GM19397 (cell line): ENCODE measurements around the gene FNBP1L.
"Not testable (repeated sequence)": the region's sequence is repeated elsewhere in the genome, so short reads cannot be mapped to it uniquely, and the experiment has no call there.

ENCODE experiments used
- ATAC-seq: cut with Tn5 transposase; IDR thresholded peaks from one replicate; pipeline ENCODE4 v1.9.1; 2021; ENCODE audit warnings: mild to moderate bottlenecking, moderate library complexity; ENCODE audit not compliant: unreplicated experiment

Gene FNBP1L

GRCh38 chr1:93588206-93588605, 140.3 kb downstream of the FNBP1L start:
- no peak for ATAC-seq

GRCh38 chr1:93588955-93589354, 141.0 kb downstream of the FNBP1L start:
- no peak for ATAC-seq

- not testable (repeated sequence) for ATAC-seq
Observed at GRCh38 chr1:93591291-93591675, 143.4 kb downstream of the FNBP1L start.

GRCh38 chr1:93591676-93592550, 144.0 kb downstream of the FNBP1L start:
- ATAC-seq, result peak; percentile 90

GRCh38 chr1:93592551-93592949, 144.6 kb downstream of the FNBP1L start:
- ATAC-seq, result no peak

GRCh38 chr1:93593854-93594602, 146.1 kb downstream of the FNBP1L start:
- ATAC-seq, result no peak

- ATAC-seq, result no peak
Observed at GRCh38 chr1:93594603-93594880, 146.6 kb downstream of the FNBP1L start.

- ATAC-seq, result no peak
Observed at GRCh38 chr1:93595266-93595665, 147.3 kb downstream of the FNBP1L start.

GRCh38 chr1:93595743-93596142, 147.8 kb downstream of the FNBP1L start:
- no peak for ATAC-seq

GRCh38 chr1:93596329-93597089, 148.6 kb downstream of the FNBP1L start:
- no peak for ATAC-seq

GRCh38 chr1:93597709-93598108, 149.8 kb downstream of the FNBP1L start:
- ATAC-seq, result no peak

GRCh38 chr1:93598396-93598795, 150.5 kb downstream of the FNBP1L start:
- ATAC-seq, result no peak

GRCh38 chr1:93598861-93599439, 151.0 kb downstream of the FNBP1L start:
- no peak for ATAC-seq

GRCh38 chr1:93599479-93599878, 151.6 kb downstream of the FNBP1L start:
- ATAC-seq, result no peak

- no peak for ATAC-seq
Observed at GRCh38 chr1:93600663-93601062, 152.7 kb downstream of the FNBP1L start.

GRCh38 chr1:93601686-93602085, 153.8 kb downstream of the FNBP1L start:
- no peak for ATAC-seq

- ATAC-seq, result no peak
Observed at GRCh38 chr1:93602101-93602500, 154.2 kb downstream of the FNBP1L start.

- ATAC-seq, result no peak
Observed at GRCh38 chr1:93603106-93603505, 155.2 kb downstream of the FNBP1L start.

- no peak for ATAC-seq
Observed at GRCh38 chr1:93603601-93604000, 155.7 kb downstream of the FNBP1L start.
